Prostate gland (tissue), 2 donors: Measurements from ENCODE around the gene PZP. TPM values are rescaled to one million over a fixed set of nuclear protein-coding genes. Genes with fewer than 3 reads are reported as not detected.
A peak's percentile ranks its signal among the peaks of the same experiment; 100 is the strongest.

Source experiments
- DNase-seq: peaks from one replicate; pipeline ENCODE4 v3.0.0-alpha.2; 2019; ENCODE audit warnings: low spot score
- H3K27ac ChIP-seq, 2 donors: fragments of 200-600 bp; sonication (generic); 2 replicates each; pipeline ENCODE4 v1.5.1; 2017 to 2019
- H3K27me3 ChIP-seq: fragments of 200-600 bp; sonication (generic); replicated peaks from 2 replicates; pipeline ENCODE4 v1.5.1; 2019; ENCODE audit not compliant: insufficient read depth
- H3K36me3 ChIP-seq, 2 donors: fragments of 200-600 bp; sonication (generic); 1 replicate in 1 of 2; 2 replicates in 1 of 2; pipeline versions ENCODE4 v1.5.1 to v1.8.1; 2017 to 2019
- H3K4me1 ChIP-seq: fragments of 200-600 bp; sonication (generic); replicated peaks from 2 replicates; pipeline ENCODE4 v1.5.1; 2019
- H3K4me3 ChIP-seq, 2 donors: fragments of 200-600 bp; sonication (generic); 2 replicates each; pipeline ENCODE4 v1.5.1; 2017 to 2019
- H3K9me3 ChIP-seq: fragments of 200-600 bp; sonication (generic); 2 replicates; pipeline ENCODE4 v1.5.1; 2017
- CTCF ChIP-seq, 4 experiments: fragments of 200-600 bp in 2 of 4; fragments of 450-650 bp in 2 of 4; sonication (generic) in 2 of 4; IDR thresholded peaks; 1 replicate in 3 of 4; 2 replicates in 1 of 4; pipeline ENCODE4 v1.5.1; 2016 to 2019; ENCODE audit warnings: antibody characterized with exemption in 4 of 4, mild to moderate bottlenecking in 2 of 4, moderate library complexity in 2 of 4
- POLR2A ChIP-seq: fragments of 450-650 bp; IDR thresholded peaks from one replicate; pipeline ENCODE4 v1.6.1; 2016; ENCODE audit warnings: antibody characterized with exemption, mild to moderate bottlenecking
- POLR2AphosphoS5 ChIP-seq: sonication (generic); formaldehyde crosslinking; IDR thresholded peaks from one replicate; pipeline ENCODE4 v1.6.1; 2017; ENCODE audit warnings: antibody characterized with exemption
- WGBS: methylation state at CpG from one replicate; pipeline ENCODE4 v1.1.5; 2018; 5-methylcytosine and 5-hydroxymethylcytosine counted together
- intact Hi-C: fragments of 100-400 bp; cut with DNase I; formaldehyde crosslinking; loops from one replicate; pipeline ENCODE4 v1.14.2; 2022
- total RNA-seq, 2 donors: library from RNA; depleted of rRNA; stranded (reverse); fragments of >200 nt; gene quantifications; one replicate each; pipeline ENCODE4 v1.1.0, GENCODE V29; 2016

The PZP gene
- total RNA-seq, 2 donors from 2014 or later = 0.62 TPM; not detected in 1

GRCh38 chr12:9127936-9128663 is 80.1 kb downstream of the PZP start:
- no peaks in the 10 kb centered on the region for H3K9me3 ChIP-seq
- WGBS = 85% methylated on average over 20 of the region's 36 CpGs
- no peaks in the 10 kb centered on the region for H3K27me3 ChIP-seq
- intact Hi-C loops = no loop called here
- no peak overlapping the region for H3K27ac ChIP-seq
- no peak overlapping the region for H3K4me3 ChIP-seq
- no peaks in the 10 kb centered on the region for H3K36me3 ChIP-seq
- no peak for TF ChIP-seq POLR2AphosphoS5
- TF ChIP-seq POLR2A = no peak
- no peak for TF ChIP-seq CTCF (IDR thresholded peaks at IDR 0.05)
- DNase-seq = no peak
- no peaks in the 10 kb centered on the region for H3K4me1 ChIP-seq

GRCh38 chr12:9127484-9127883 is 80.7 kb downstream of the PZP start:
- Histone ChIP-seq H3K27me3 (no peaks in the 10 kb centered on the region), H3K9me3 (no peaks in the 10 kb centered on the region), H3K4me1 (no peaks in the 10 kb centered on the region), H3K27ac (no peak overlapping the region), H3K4me3 (no peak overlapping the region), H3K36me3 (no peaks in the 10 kb centered on the region)
- no peak for DNase-seq
- TF ChIP-seq POLR2AphosphoS5 (no peak), CTCF (IDR thresholded peaks at IDR 0.05) (no peak), POLR2A (no peak)
- intact Hi-C loops = no loop called here
- WGBS = 97% methylated on average over 21 of the region's 21 CpGs

GRCh38 chr12:9124383-9125031 is 83.7 kb downstream of the PZP start:
- DNase-seq = no peak
- no peaks in the 10 kb centered on the region for H3K36me3 ChIP-seq
- no peaks in the 10 kb centered on the region for H3K4me1 ChIP-seq
- TF ChIP-seq POLR2A (no peak), CTCF (IDR thresholded peaks at IDR 0.05) (no peak), POLR2AphosphoS5 (no peak)
- H3K4me3 ChIP-seq = no peak overlapping the region
- peak overlapping the region in 1 of 2 donors; percentile 25 for H3K27ac ChIP-seq
- no peaks in the 10 kb centered on the region for H3K27me3 ChIP-seq
- 80% methylated on average over 16 of the region's 16 CpGs for WGBS
- intact Hi-C loops = no loop called here
- no peaks in the 10 kb centered on the region for H3K9me3 ChIP-seq

GRCh38 chr12:9123781-9124382 is 84.3 kb downstream of the PZP start:
- Histone ChIP-seq H3K36me3 (no peaks in the 10 kb centered on the region), H3K9me3 (no peaks in the 10 kb centered on the region), H3K4me3 (no peak overlapping the region), H3K4me1 (no peaks in the 10 kb centered on the region), H3K27me3 (no peaks in the 10 kb centered on the region), H3K27ac (peak overlapping the region; percentile 22 to 25)
- 47% methylated on average over 14 of the region's 14 CpGs for WGBS
- intact Hi-C loops = no loop called here
- DNase-seq = no peak
- TF ChIP-seq POLR2AphosphoS5 = no peak
- TF ChIP-seq CTCF (IDR thresholded peaks at IDR 0.05) = no peak
- no peak for TF ChIP-seq POLR2A
